Measurements from ENCODE around the gene SLC6A20. TPM values are rescaled to one million over a fixed set of nuclear protein-coding genes. Genes with fewer than 3 reads are reported as not detected.

The SLC6A20 gene
- total RNA-seq, 1 experiment from 2014 or later, result 0.09 TPM

DNA sequence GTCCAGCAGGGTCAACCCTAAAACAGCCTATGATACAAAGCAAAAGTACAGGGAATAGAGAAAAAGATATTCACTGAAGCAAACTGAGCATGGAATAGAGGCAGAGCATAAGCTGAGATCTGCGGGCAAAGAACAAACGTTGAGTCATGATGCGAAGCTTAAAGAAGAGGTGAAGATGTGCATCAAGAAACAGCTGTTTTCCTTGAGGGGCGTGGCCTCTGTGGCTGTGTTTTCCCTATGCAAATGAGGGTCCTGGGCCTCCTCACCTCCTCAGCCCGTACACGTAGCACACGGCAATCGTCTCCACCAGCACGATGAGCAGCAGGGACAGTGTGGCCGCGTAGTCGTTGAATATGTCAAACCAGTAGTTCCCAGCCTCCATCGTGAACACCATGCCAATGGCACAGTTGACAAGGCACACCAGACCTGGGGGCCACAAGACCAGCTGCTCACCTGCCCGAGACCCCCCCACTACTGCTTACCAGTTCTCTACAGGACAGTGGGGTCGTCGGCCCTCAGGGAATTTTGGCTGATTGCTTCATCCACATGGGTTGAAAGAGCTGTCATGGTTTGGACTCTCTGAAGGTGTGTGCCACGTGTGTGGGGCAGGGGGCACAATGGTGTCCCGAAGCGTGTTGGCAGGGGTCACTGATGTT lies 33.6 kb downstream of the SLC6A20 start:
- no CpG with 5 or more reads among the region's 19 CpGs for WGBS (ENCODE audit: extremely low coverage, insufficient read length, low lambda C conversion rate)
- Histone ChIP-seq H3K79me1 (ENCODE audit: insufficient read depth, low read depth, low read length, poor library complexity, severe bottlenecking) (no peaks in the 10 kb centered on the region), H4K20me1 (ENCODE audit: control insufficient read depth, insufficient read depth, insufficient read length) (no peaks in the 10 kb centered on the region), H4K91ac (ENCODE audit: insufficient read length, low read depth, low read length) (no peak overlapping the region), H3K18ac (ENCODE audit: insufficient read length, low read depth, low read length) (no peak overlapping the region), H2BK120ac (ENCODE audit: low read depth, low read length, poor library complexity, severe bottlenecking) (no peak overlapping the region), H2AK5ac (ENCODE audit: insufficient read length, low read length) (no peak overlapping the region), H3K9me3 (ENCODE audit: control insufficient read depth, low read depth, low read length) (no peaks in the 10 kb centered on the region), H2BK5ac (ENCODE audit: insufficient read length, low read length) (no peak overlapping the region), H2BK15ac (ENCODE audit: low read depth, low read length) (no peak overlapping the region), H3K27ac (ENCODE audit: insufficient read length, low read depth, low read length) (no peak overlapping the region), H3K23me2 (ENCODE audit: insufficient read length, low read depth, low read length, poor library complexity, severe bottlenecking) (no peaks in the 10 kb centered on the region), H3K9ac (ENCODE audit: extremely low read depth, insufficient read length, low read length) (no peak overlapping the region), H3K4me2 (ENCODE audit: insufficient read depth, insufficient read length, low read length) (no peak overlapping the region), H2AFZ (ENCODE audit: low read length) (no peak overlapping the region), H3K79me2 (ENCODE audit: insufficient read depth, low read length) (no peaks in the 10 kb centered on the region), H3K27me3 (ENCODE audit: insufficient read depth, low read length) (no peaks in the 10 kb centered on the region), H3K23ac (ENCODE audit: insufficient read length, low read depth, low read length) (no peak overlapping the region), H3K56ac (ENCODE audit: insufficient read length, low read depth, low read length) (no peak overlapping the region), H4K5ac (ENCODE audit: insufficient read length, low read depth, low read length) (no peak overlapping the region), H2BK20ac (ENCODE audit: low read depth, low read length, poor library complexity, severe bottlenecking) (no peak overlapping the region), H2BK12ac (ENCODE audit: insufficient read length, low read depth, low read length) (no peak overlapping the region), H3K4me1 (ENCODE audit: insufficient read depth, low read length) (no peaks in the 10 kb centered on the region), H4K8ac (replicated peaks; ENCODE audit: insufficient read length, low read depth, low read length) (no peak overlapping the region), H3K4ac (ENCODE audit: low read depth, low read length) (no peak overlapping the region), H3T11ph (ENCODE audit: low read length) (no peak overlapping the region), H3K14ac (ENCODE audit: insufficient read depth, low read length) (no peak overlapping the region)
- Mint-ChIP-seq H3K36me3 (ENCODE audit: insufficient read depth in 1 of 3, low read depth in 3 of 3) (peaks cover 0 to 9% (median 0%) of the 10 kb centered on the region in 3 experiments; a peak in 2 of 7 replicates), H3K4me1 (peaks cover 13 to 14% of the 10 kb centered on the region in 2 experiments), H3K9me3 (peaks cover 8 to 10% of the 10 kb centered on the region in 2 experiments; a peak in 4 of 5 replicates), H3K27me3 (ENCODE audit: low read depth) (peaks cover 5% of the 10 kb centered on the region), H3K4me3 (no peak overlapping the region), H3K27ac (no peak overlapping the region)
- TF ChIP-seq, protein P1, sequence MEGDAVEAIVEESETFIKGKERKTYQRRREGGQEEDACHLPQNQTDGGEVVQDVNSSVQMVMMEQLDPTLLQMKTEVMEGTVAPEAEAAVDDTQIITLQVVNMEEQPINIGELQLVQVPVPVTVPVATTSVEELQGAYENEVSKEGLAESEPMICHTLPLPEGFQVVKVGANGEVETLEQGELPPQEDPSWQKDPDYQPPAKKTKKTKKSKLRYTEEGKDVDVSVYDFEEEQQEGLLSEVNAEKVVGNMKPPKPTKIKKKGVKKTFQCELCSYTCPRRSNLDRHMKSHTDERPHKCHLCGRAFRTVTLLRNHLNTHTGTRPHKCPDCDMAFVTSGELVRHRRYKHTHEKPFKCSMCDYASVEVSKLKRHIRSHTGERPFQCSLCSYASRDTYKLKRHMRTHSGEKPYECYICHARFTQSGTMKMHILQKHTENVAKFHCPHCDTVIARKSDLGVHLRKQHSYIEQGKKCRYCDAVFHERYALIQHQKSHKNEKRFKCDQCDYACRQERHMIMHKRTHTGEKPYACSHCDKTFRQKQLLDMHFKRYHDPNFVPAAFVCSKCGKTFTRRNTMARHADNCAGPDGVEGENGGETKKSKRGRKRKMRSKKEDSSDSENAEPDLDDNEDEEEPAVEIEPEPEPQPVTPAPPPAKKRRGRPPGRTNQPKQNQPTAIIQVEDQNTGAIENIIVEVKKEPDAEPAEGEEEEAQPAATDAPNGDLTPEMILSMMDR (conservative IDR thresholded peaks at IDR 0.05), result no peak
- DNase-seq, result no peak
